A673 (cell line): ENCODE data around the gene AXDND1.

Source experiments
- EZH2 ChIP-seq: fragments of 200-600 bp; sonication (generic); IDR thresholded peaks from 2 replicates; pipeline ENCODE4 v1.6.1; 2017; ENCODE audit warnings: borderline replicate concordance, low read depth, mild to moderate bottlenecking, mixed read lengths, antibody characterized with exemption, low read length; ENCODE audit not compliant: poor library complexity, severe bottlenecking
- TF ChIP-seq, protein P1 (sequence below): fragments of 300-800, 200-600 bp; sonication (generic); conservative IDR thresholded peaks from 2 replicates; pipeline ENCODE4 v1.5.1; 2017; ENCODE audit warnings: low read depth, mild to moderate bottlenecking, antibody characterized with exemption, low read length, moderate library complexity, mixed read lengths

- TF ChIP-seq, protein P1, sequence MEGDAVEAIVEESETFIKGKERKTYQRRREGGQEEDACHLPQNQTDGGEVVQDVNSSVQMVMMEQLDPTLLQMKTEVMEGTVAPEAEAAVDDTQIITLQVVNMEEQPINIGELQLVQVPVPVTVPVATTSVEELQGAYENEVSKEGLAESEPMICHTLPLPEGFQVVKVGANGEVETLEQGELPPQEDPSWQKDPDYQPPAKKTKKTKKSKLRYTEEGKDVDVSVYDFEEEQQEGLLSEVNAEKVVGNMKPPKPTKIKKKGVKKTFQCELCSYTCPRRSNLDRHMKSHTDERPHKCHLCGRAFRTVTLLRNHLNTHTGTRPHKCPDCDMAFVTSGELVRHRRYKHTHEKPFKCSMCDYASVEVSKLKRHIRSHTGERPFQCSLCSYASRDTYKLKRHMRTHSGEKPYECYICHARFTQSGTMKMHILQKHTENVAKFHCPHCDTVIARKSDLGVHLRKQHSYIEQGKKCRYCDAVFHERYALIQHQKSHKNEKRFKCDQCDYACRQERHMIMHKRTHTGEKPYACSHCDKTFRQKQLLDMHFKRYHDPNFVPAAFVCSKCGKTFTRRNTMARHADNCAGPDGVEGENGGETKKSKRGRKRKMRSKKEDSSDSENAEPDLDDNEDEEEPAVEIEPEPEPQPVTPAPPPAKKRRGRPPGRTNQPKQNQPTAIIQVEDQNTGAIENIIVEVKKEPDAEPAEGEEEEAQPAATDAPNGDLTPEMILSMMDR, result no peak
- TF ChIP-seq EZH2, result no peak
These were observed 192.3 kb downstream of the AXDND1 start for GRCh38 chr1:179558078-179558477.
